Fibroblast of peridontal ligament (primary cell): Measurements from ENCODE around the gene PCDHGA8.
"Not testable (repeated sequence)": the region's sequence is repeated elsewhere in the genome, so short reads cannot be mapped to it uniquely, and the experiment has no call there.

Experiments used
- DNase-seq: peaks from one replicate; pipeline ENCODE4 v3.0.0-alpha.2; 2010; ENCODE audit errors: extremely low read depth

Gene PCDHGA8

DNA sequence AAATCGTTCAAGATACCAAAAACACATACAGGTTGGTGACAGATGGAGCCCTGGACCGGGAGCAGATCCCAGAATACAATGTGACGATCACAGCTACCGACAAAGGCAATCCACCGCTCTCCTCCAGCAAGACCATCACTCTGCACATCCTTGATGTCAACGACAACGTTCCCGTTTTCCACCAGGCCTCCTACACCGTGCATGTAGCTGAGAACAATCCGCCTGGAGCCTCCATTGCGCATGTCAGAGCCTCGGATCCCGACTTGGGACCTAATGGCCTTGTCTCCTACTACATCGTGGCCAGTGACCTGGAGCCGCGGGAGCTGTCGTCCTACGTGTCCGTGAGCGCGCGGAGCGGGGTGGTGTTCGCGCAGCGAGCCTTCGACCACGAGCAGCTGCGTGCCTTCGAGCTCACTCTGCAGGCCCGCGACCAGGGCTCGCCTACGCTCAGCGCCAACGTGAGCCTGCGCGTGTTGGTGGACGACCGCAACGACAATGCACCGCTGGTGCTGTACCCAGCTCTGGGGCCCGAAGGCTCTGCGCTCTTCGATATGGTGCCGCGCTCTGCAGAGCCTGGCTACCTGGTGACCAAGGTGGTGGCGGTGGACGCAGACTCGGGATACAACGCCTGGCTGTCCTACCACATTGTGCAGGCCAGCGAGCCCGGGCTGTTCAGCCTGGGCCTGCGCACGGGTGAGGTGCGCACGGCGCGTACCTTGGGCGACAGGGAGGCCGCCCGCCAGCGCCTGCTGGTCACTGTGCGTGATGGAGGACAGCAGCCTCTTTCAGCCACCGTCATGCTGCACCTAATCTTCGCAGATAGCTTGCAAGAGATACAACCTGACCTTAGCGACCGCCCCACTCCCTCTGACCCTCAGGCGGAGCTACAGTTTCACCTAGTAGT is 20.6 kb upstream of the PCDHGA8 start:
- no peak for DNase-seq

DNA sequence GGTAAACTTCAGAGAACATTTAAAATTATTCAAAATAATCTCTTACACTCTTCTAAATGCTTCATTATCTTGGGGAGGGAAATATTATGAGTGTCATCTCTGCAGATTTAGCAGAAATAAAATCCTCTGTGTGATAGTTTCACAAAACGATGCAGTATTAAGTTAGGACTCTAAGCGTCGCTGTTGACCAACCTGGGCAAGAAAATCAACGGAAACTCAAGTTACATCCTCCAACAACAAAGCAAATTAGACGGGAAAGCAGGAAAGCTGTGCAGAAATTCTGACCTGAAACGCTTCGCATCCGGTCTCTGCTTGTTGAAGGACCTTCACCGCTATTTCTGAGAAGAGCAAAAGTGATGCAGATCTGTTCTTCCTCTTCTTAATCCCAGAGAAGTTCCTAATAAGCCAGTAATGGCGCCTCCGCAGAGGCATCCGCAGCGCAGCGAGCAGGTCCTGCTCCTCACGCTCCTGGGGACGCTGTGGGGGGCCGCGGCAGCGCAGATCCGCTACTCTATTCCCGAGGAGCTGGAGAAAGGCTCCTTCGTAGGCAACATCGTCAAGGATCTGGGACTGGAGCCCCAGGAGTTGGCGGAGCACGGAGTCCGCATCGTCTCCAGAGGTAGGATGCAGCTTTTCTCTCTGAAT is 18.6 kb upstream of the PCDHGA8 start, which contains the start of gene PCDHGA6:
Gene PCDHGA6 (plus strand): TSS at position 219 of the 645 bp plus-strand sequence. CDS start 193 bp downstream, at position 412.
- DNase-seq, result peak; percentile 49

DNA sequence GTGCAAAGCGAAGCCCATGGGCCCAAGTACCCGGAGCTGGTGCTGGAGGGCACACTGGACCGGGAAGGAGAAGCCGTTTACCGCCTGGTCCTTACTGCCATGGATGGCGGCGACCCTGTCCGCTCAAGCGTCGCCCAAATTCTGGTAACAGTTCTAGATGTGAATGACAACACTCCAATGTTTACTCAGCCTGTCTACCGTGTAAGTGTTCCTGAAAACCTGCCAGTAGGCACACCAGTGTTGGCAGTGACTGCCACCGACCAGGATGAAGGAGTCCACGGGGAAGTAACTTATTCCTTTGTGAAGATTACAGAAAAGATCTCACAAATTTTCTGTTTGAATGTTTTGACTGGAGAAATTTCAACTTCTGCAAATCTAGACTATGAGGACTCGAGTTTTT is 17.8 kb upstream of the PCDHGA8 start:
- DNase-seq, result no peak

DNA sequence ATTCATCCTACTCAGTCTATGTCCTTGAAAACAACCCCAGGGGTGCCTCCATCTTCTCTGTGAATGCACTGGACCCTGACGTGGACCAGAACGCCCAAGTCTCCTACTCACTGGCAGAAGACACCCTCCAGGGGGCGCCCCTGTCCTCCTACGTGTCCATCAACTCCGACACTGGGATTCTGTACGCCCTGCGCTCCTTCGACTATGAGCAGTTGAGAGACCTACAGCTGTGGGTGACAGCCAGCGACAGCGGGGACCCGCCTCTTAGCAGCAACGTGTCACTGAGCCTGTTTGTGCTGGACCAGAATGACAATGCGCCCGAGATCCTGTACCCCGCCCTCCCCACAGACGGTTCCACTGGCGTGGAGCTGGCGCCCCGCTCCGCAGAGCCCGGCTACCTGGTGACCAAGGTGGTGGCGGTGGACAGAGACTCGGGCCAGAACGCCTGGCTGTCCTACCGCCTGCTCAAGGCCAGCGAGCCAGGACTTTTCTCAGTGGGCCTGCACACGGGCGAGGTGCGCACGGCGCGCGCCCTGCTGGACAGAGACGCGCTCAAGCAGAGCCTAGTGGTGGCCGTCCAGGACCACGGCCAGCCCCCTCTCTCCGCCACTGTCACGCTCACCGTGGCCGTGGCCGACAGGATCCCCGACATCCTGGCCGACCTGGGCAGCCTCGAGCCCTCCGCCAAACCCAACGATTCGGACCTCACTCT is 16.8 kb upstream of the PCDHGA8 start:
- not testable (repeated sequence) for DNase-seq

DNA sequence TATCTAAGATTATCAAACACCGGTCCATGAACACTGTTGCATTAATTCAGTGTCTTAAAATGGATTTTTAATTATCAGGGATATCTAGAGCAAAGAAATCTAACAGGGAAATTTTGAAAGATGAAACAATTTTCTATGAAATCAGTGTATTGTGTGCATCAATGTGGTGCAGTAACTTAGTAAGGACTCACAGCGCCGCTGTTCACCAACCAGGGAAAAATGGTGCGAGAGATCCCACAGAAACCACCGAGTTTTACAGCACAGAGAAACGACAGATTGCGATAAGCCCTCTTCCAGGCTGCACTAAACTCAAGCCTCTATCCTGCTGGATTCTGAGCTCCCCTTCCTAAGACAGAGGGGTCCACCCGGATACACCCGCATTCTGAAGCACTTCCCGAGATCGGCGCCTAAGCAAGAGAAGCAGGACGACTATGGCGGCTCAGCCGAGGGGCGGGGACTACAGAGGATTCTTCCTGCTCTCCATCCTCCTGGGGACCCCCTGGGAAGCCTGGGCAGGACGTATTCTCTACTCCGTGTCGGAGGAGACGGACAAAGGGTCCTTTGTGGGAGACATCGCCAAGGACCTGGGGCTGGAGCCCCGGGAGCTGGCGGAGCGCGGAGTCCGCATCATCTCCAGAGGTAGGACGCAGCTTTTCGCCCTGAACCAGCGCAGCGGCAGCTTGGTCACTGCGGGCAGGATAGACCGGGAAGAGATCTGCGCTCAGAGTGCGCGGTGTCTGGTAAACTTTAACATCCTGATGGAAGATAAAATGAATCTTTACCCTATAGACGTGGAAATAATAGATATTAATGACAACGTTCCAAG is 9.8 kb upstream of the PCDHGA8 start, which contains the start of gene PCDHGA7:
Gene PCDHGA7 (plus strand): TSS at position 274 of the 826 bp plus-strand sequence. CDS start 158 bp downstream, at position 432.
- peak; percentile 52 for DNase-seq

DNA sequence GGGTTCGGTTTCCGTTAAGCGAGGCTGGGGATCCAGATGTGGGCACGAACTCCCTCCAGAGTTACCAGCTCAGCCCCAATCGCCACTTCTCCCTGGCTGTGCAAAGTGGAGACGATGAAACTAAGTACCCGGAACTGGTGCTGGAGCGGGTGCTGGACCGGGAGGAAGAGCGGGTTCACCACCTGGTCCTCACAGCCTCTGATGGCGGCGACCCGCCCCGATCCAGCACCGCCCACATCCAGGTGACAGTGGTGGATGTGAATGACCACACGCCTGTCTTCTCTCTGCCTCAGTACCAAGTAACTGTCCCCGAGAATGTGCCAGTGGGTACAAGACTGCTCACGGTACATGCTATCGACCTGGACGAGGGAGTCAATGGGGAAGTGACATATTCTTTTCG is 9.1 kb upstream of the PCDHGA8 start:
- no peak for DNase-seq

DNA sequence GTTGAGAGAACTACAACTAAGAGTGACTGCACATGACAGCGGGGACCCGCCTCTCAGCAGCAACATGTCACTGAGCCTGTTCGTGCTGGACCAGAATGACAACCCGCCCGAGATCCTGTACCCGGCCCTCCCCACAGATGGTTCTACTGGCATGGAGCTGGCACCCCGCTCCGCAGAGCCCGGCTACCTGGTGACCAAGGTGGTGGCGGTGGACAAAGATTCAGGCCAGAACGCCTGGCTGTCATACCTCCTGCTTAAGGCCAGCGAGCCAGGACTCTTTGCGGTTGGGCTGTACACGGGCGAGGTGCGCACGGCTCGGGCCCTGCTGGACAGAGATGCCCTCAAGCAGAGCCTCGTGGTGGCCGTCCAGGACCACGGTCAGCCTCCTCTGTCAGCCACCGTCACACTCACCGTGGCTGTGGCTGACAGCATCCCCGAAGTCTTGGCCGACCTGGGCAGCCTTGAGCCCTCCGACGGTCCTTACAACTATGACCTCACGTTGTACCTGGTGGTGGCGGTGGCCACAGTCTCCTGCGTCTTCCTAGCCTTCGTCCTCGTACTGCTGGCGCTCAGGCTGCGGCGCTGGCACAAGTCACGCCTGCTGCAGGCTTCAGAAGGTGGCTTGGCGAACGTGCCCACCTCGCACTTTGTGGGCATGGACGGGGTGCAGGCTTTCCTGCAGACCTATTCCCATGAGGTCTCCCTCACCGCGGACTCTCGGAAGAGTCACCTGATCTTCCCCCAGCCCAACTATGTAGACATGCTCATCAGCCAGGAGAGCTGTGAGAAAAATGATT is 7.8 kb upstream of the PCDHGA8 start:
- DNase-seq, result no peak

DNA sequence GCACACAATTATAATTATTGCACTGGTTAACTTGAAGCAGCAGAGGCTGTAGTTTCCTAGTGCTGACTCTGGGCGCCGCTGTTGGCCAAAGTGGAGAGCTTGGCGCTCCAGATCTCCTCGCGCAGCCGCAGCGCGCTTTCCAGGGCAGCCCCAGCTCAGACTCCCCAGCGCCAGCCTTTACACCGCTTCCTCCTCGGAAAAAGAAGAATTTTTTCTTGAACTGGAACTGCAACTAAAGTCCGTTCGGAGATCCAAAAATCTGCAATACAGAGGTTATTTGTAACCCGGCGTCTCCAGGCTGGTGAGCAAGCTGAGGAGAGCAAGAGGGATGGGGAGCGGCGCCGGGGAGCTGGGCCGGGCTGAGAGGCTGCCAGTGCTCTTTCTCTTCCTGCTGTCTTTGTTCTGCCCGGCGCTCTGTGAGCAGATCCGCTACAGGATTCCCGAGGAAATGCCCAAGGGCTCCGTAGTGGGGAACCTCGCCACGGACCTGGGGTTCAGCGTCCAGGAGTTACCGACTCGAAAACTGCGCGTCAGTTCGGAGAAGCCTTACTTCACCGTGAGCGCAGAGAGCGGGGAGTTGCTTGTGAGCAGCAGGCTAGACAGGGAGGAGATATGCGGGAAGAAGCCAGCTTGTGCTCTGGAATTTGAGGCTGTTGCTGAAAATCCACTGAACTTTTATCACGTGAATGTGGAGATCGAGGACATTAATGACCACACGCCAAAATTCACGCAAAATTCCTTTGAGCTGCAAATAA is 4.7 kb upstream of the PCDHGA8 start, which contains the start of gene PCDHGB4:
Gene PCDHGB4 (plus strand): TSS at position 142 of the 755 bp plus-strand sequence. CDS start 187 bp downstream, at position 329.
- peak; percentile 60 for DNase-seq

DNA sequence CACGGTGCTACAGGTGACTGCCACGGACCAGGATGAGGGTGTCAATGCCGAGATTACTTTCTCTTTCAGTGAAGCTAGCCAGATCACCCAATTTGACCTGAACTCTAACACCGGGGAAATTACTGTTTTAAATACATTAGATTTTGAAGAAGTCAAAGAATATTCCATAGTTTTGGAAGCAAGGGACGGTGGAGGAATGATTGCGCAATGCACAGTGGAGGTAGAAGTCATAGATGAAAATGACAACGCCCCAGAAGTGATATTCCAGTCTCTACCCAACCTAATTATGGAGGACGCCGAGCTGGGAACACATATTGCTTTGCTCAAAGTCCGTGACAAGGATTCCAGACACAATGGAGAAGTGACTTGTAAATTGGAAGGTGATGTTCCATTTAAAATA is 3.8 kb upstream of the PCDHGA8 start:
- DNase-seq, result no peak

DNA sequence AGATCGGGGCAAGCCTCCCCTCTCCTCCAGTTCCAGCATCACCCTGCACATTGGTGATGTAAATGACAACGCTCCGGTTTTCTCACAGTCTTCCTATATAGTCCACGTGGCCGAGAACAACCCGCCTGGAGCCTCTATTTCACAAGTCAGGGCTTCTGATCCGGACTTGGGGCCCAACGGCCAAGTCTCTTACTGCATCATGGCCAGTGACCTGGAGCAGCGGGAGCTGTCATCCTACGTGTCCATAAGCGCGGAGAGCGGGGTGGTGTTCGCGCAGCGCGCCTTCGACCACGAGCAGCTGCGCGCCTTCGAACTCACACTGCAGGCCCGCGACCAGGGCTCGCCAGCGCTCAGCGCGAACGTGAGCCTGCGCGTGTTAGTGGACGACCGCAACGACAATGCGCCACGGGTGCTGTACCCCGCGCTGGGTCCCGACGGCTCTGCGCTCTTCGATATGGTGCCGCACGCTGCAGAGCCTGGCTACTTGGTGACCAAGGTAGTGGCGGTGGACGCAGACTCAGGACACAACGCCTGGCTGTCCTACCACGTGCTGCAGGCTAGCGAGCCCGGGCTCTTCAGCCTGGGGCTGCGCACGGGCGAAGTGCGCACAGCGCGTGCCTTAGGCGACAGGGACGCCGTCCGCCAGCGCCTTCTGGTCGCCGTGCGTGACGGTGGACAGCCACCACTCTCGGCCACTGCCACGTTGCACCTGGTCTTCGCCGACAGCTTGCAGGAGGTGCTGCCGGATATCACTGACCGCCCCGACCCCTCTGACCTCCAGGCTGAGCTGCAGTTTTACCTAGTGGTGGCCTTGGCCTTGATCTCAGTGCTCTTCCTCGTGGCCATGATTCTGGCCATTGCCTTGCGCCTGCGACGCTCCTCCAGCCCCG is 3.0 kb upstream of the PCDHGA8 start:
- no peak for DNase-seq

DNA sequence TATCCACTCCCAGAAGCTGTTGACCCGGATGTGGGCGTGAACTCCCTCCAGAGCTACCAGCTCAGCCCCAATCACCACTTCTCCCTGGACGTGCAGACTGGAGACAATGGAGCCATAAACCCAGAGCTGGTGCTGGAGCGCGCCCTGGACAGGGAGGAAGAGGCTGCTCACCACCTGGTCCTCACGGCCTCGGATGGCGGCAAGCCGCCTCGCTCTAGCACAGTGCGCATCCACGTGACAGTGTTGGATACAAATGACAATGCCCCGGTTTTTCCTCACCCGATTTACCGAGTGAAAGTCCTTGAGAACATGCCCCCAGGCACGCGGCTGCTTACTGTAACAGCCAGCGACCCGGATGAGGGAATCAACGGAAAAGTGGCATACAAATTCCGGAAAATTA is 834 bp downstream of the PCDHGA8 start:
- DNase-seq, result no peak

DNA sequence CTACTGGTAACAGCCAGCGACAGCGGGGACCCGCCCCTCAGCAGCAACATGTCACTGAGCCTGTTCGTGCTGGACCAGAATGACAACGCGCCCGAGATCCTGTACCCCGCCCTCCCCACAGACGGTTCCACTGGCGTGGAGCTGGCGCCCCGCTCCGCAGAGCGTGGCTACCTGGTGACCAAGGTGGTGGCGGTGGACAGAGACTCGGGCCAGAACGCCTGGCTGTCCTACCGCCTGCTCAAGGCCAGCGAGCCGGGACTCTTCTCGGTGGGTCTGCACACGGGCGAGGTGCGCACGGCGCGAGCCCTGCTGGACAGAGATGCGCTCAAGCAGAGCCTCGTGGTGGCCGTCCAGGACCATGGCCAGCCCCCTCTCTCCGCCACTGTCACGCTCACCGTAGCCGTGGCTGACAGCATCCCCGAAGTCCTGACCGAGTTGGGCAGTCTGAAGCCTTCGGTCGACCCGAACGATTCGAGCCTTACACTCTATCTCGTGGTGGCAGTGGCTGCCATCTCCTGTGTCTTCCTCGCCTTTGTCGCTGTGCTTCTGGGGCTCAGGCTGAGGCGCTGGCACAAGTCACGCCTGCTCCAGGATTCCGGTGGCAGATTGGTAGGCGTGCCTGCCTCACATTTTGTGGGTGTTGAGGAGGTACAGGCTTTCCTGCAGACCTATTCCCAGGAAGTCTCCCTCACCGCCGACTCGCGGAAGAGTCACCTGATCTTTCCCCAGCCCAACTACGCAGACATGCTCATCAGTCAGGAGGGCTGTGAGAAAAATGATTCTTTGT is 2.2 kb downstream of the PCDHGA8 start:
- not testable (repeated sequence) for DNase-seq

DNA sequence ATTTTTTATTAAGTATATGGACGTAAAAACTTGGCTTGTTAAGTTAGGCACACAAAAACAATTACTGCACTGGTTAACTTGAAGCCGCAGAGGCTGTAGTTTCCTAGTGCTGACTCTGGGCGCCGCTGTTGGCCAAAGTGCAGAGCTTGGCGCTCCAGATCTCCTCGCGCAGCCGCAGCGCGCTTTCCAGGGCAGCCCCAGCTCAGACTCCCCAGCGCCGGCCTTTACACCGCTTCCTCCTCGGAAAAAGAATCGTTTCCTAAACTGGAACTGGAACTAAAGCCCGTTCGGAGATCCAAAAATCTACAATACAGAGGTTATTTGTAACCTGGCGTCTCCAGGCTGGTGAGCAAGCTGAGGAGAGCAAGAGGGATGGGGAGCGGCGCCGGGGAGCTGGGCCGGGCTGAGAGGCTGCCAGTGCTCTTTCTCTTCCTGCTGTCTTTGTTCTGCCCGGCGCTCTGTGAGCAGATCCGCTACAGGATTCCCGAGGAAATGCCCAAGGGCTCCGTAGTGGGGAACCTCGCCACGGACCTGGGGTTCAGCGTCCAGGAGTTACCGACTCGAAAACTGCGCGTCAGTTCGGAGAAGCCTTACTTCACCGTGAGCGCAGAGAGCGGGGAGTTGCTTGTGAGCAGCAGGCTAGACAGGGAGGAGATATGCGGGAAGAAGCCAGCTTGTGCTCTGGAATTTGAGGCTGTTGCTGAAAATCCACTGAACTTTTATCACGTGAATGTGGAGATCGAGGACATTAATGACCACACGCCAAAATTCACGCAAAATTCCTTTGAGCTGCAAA is 5.5 kb downstream of the PCDHGA8 start, which contains the start of gene PCDHGB5:
Gene PCDHGB5 (plus strand): TSS at position 192 of the 796 bp plus-strand sequence. CDS start 181 bp downstream, at position 373.
- DNase-seq, result peak; percentile 39

DNA sequence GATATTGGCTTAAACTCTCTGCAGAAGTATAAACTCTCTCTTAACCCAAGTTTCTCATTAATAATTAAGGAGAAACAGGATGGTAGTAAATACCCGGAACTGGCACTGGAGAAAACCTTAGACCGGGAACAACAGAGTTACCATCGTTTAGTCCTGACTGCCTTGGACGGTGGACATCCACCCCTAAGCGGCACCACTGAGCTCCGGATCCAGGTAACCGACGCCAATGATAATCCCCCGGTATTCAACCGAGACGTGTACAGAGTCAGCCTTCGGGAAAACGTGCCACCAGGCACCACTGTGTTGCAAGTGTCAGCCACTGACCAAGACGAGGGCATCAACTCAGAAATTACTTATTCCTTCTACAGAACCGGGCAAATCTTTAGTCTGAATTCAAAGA is 6.2 kb downstream of the PCDHGA8 start:
- no peak for DNase-seq

DNA sequence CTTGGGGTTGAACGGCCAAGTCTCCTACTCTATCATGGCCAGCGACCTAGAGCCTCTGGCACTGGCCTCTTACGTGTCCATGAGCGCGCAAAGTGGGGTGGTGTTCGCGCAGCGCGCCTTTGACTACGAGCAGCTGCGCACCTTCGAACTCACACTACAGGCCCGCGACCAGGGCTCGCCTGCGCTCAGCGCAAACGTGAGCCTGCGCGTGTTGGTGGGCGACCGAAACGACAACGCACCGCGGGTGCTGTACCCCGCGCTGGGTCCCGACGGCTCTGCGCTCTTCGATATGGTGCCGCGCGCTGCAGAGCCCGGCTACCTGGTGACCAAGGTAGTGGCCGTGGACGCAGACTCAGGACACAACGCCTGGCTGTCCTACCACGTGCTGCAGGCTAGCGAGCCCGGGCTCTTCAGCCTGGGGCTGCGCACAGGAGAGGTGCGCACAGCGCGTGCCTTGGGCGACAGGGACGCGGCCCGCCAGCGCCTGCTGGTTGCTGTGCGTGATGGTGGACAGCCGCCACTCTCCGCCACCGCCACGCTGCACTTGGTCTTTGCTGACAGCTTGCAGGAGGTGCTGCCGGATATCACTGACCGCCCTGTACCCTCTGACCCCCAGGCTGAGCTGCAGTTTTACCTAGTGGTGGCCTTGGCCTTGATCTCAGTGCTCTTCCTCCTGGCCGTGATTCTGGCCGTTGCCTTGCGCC is 7.3 kb downstream of the PCDHGA8 start:
- no peak for DNase-seq
